ENCODE results near the gene PLCXD3. TPM values are rescaled to one million over a fixed set of nuclear protein-coding genes. Genes with fewer than 3 reads are reported as not detected.

Gene PLCXD3
- total and polyA plus RNA-seq, 10 of the 15 experiments (the other 5 are each of a cell fraction or from before 2014, with no cell fraction given), result not detected

GRCh38 chr5:41406424-41406823, 104.0 kb downstream of the PLCXD3 start (continued):
- TF ChIP-seq, protein P1, sequence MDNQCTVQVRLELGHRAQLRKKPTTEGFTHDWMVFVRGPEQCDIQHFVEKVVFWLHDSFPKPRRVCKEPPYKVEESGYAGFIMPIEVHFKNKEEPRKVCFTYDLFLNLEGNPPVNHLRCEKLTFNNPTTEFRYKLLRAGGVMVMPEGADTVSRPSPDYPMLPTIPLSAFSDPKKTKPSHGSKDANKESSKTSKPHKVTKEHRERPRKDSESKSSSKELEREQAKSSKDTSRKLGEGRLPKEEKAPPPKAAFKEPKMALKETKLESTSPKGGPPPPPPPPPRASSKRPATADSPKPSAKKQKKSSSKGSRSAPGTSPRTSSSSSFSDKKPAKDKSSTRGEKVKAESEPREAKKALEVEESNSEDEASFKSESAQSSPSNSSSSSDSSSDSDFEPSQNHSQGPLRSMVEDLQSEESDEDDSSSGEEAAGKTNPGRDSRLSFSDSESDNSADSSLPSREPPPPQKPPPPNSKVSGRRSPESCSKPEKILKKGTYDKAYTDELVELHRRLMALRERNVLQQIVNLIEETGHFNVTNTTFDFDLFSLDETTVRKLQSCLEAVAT (IDR thresholded peaks at IDR 0.05), result no peak
- TF ChIP-seq IRF4 (IDR thresholded peaks at IDR 0.05; ENCODE audit: low read depth, low read length), result no peak

DNA sequence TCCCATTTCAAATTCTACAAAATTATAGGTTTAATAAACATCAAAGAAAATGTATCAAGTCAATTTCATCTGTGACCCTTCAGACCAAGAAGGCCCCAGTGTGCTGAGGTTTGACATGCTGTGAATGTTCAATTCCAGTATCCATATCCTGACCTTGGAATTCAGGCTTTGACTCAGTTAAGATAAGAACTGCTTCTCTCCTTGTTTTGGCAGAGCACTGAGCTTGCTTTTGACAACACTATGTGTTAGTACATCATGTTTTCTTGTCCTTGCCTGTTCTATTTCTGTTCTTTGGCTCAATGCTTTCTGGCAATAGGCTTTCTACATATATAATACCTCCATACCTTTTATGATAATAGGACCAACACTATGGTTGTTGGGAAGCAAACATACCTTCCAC, 105.6 kb downstream of the PLCXD3 start:
- ChIA-PET RAD21 (ENCODE audit: unreplicated experiment) (no interaction called here), CTCF (no interaction called here), POLR2A (no interaction called here), SMC1A (ENCODE audit: uncharacterized antibody, unreplicated experiment) (no interaction called here)
- no peak overlapping the region for H3K9ac ChIP-seq (ENCODE audit: control insufficient read depth, insufficient read depth, low read length)
- no peaks in the 10 kb centered on the region for H3K27me3 ChIP-seq (replicated peaks in 1 of 2; ENCODE audit: control insufficient read depth in 2 of 2, insufficient read depth in 2 of 2, low read length in 1 of 2)
- no peaks in the 10 kb centered on the region for H3K79me2 ChIP-seq (ENCODE audit: control insufficient read depth, insufficient read depth, low read length)
- no peaks in the 10 kb centered on the region for H3K4me1 ChIP-seq (ENCODE audit: control insufficient read depth, insufficient read depth, low read length)
- BruUV-seq (replicated peaks), result no TSS peak
- ATAC-seq (no peak), FAIRE-seq (no peak), DNase-seq (ENCODE audit: low read depth, low spot score) (no peak)
- no peak for TF ChIP-seq EZH2 (IDR thresholded peaks at IDR 0.05; ENCODE audit: borderline replicate concordance, control insufficient read depth, low read depth, low read length)
- no peak for TF ChIP-seq FOXM1 (IDR thresholded peaks at IDR 0.05; ENCODE audit: low read depth, low read length)
- TF ChIP-seq, protein P2, sequence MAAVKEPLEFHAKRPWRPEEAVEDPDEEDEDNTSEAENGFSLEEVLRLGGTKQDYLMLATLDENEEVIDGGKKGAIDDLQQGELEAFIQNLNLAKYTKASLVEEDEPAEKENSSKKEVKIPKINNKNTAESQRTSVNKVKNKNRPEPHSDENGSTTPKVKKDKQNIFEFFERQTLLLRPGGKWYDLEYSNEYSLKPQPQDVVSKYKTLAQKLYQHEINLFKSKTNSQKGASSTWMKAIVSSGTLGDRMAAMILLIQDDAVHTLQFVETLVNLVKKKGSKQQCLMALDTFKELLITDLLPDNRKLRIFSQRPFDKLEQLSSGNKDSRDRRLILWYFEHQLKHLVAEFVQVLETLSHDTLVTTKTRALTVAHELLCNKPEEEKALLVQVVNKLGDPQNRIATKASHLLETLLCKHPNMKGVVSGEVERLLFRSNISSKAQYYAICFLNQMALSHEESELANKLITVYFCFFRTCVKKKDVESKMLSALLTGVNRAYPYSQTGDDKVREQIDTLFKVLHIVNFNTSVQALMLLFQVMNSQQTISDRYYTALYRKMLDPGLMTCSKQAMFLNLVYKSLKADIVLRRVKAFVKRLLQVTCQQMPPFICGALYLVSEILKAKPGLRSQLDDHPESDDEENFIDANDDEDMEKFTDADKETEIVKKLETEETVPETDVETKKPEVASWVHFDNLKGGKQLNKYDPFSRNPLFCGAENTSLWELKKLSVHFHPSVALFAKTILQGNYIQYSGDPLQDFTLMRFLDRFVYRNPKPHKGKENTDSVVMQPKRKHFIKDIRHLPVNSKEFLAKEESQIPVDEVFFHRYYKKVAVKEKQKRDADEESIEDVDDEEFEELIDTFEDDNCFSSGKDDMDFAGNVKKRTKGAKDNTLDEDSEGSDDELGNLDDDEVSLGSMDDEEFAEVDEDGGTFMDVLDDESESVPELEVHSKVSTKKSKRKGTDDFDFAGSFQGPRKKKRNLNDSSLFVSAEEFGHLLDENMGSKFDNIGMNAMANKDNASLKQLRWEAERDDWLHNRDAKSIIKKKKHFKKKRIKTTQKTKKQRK (IDR thresholded peaks at IDR 0.05; ENCODE audit: low read depth, low read length), result no peak
- TF ChIP-seq, protein P3, sequence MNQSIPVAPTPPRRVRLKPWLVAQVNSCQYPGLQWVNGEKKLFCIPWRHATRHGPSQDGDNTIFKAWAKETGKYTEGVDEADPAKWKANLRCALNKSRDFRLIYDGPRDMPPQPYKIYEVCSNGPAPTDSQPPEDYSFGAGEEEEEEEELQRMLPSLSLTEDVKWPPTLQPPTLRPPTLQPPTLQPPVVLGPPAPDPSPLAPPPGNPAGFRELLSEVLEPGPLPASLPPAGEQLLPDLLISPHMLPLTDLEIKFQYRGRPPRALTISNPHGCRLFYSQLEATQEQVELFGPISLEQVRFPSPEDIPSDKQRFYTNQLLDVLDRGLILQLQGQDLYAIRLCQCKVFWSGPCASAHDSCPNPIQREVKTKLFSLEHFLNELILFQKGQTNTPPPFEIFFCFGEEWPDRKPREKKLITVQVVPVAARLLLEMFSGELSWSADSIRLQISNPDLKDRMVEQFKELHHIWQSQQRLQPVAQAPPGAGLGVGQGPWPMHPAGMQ (IDR thresholded peaks at IDR 0.05; ENCODE audit: borderline replicate concordance), result no peak
- TF ChIP-seq NBN (IDR thresholded peaks at IDR 0.05), result no peak
- no peak for TF ChIP-seq ZNF687 (IDR thresholded peaks at IDR 0.05)
- no peak for TF ChIP-seq EGR1 (IDR thresholded peaks at IDR 0.05; ENCODE audit: borderline replicate concordance in 1 of 2, low read depth in 2 of 2, low read length in 2 of 2)
- no peak for TF ChIP-seq ZSCAN29 (IDR thresholded peaks at IDR 0.05)
- H3K4me3 ChIP-seq, result no peak overlapping the region
- no peak overlapping the region for H3K4me2 ChIP-seq (ENCODE audit: control insufficient read depth, insufficient read depth)
- H2AFZ ChIP-seq (ENCODE audit: control insufficient read depth, low read depth, low read length), result no peak overlapping the region
- no peaks in the 10 kb centered on the region for H3K36me3 ChIP-seq (ENCODE audit: control insufficient read depth in 2 of 2, insufficient read depth in 2 of 2, low read length in 1 of 2)
- no peaks in the 10 kb centered on the region for H4K20me1 ChIP-seq (ENCODE audit: control insufficient read depth, insufficient read depth)
- in situ Hi-C loops (cut with MboI) (no loop called here), intact Hi-C loops (cut with micrococcal nuclease; ENCODE audit: unreplicated experiment) (no loop called here)
- no peak overlapping the region for H3K27ac ChIP-seq (ENCODE audit: control insufficient read depth, insufficient read depth)
- H3K9me3 ChIP-seq (replicated peaks; ENCODE audit: control insufficient read depth, insufficient read depth, low read length), result no peaks in the 10 kb centered on the region
